Heart left ventricle (tissue), 13 donors: ENCODE data around the gene CACNA1C.

ENCODE experiments used
- POLR2A ChIP-seq, 2 donors: fragments of 450-650 bp; IDR thresholded peaks; one replicate each; pipeline ENCODE4 v1.6.1; 2017; ENCODE audit warnings: antibody characterized with exemption in 2 of 2, mild to moderate bottlenecking in 2 of 2, moderate library complexity in 2 of 2
- TF ChIP-seq, protein P1 (sequence below), 12 donors: fragments of 200-600 bp; sonication (generic) in 4 of 12; IDR thresholded peaks; one replicate each; pipeline versions ENCODE4 v1.5.0 to v1.8.0; 2018 to 2022; ENCODE audit warnings: antibody characterized with exemption in 12 of 12, mild to moderate bottlenecking in 5 of 12
- donor health status: ischemic (EF 13 %, LVEDD 7.1; RV severe dilation, severe dysfunction).
- donor health status: DM: no; HTN: yes; CAD: no.
- donor health status: DM: no; HTN: no; CAD: no.
- donor health status: ischemic (EF 25% LVEDD 6.9; RV normal size, moderate dysfunction).
- donor health status: ischemic (EF 25% LVEDD 5.7; RV mildly dilated, moderate dysfunction).
- donor health status: ischemic (EF 35%, LVEDD 5.7; RV mildly dilated, moderate dysfunction).
- donor health status: nonischemic (EF 11% LVEDD 7.7; RV severe dilation, severe dysfunction).
- donor health status: DM: yes; HTN: yes; CAD: no.
- donor health status: PGD.
- donor health status: ischemic (EF 29% LVEDD 5.4; RV normal size, mild dysfunction).
- donor health status: nonischemic (EF 23%, LVEDD 6.1; RV moderate dilation, normal function).

- TF ChIP-seq, protein P1, sequence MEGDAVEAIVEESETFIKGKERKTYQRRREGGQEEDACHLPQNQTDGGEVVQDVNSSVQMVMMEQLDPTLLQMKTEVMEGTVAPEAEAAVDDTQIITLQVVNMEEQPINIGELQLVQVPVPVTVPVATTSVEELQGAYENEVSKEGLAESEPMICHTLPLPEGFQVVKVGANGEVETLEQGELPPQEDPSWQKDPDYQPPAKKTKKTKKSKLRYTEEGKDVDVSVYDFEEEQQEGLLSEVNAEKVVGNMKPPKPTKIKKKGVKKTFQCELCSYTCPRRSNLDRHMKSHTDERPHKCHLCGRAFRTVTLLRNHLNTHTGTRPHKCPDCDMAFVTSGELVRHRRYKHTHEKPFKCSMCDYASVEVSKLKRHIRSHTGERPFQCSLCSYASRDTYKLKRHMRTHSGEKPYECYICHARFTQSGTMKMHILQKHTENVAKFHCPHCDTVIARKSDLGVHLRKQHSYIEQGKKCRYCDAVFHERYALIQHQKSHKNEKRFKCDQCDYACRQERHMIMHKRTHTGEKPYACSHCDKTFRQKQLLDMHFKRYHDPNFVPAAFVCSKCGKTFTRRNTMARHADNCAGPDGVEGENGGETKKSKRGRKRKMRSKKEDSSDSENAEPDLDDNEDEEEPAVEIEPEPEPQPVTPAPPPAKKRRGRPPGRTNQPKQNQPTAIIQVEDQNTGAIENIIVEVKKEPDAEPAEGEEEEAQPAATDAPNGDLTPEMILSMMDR (IDR thresholded peaks at IDR 0.05): no peak
- no peak for TF ChIP-seq POLR2A (IDR thresholded peaks at IDR 0.05)
Observed at GRCh38 chr12:2689879-2690278, 637.1 kb downstream of the CACNA1C start.
